Activated naive CD4-positive, alpha-beta T cell treated with anti-CD3 and anti-CD28 coated beads, Interleukin-2, amount 50 U/mL, for 16 hours (primary cell): ENCODE results near the gene CCNK.

Source experiments
- DNase-seq: peaks from one replicate; pipeline ENCODE4 v3.0.0-alpha.2; 2020

The CCNK gene

DNA sequence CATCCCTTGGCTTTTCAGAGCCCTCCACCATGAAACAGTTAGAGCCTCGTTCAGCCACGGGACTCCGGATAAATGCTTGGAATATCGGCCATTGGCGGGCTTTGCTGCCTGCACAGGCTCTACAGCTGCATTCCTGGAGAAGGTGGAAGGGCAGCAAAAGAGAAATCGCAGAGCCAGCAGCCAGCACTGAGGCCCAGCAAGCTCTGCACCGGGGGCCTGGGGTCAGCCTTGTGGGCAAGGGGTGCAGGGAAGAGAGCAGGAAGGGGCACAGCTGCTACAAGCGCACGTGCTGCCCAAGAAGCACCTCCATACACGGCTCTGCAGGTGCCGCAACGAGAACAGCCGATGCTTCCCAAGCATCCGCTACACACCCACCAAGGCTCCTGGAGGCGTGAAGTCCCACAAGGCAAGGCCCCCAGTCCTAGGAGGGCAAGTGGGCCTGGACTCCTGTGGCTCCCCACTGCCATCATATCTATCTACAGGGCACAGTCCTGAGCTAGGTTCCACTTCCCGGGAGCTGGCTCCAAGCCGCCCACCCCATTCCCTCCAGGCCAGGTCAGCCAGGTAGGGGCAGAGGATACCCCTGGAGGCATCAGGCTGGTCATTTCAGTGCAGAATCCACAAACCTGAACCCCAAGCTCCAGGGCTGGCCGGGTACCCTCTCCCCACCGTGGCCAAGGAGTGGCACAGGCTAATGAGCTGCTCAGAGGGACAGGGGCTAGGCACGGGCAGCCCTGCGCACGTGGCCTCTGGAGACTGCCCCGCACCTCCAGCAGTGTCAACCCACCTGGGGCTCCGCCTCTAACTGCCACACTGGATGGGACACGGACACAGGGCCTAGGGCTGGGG is 40.2 kb downstream of the CCNK start:
- DNase-seq, result no peak

DNA sequence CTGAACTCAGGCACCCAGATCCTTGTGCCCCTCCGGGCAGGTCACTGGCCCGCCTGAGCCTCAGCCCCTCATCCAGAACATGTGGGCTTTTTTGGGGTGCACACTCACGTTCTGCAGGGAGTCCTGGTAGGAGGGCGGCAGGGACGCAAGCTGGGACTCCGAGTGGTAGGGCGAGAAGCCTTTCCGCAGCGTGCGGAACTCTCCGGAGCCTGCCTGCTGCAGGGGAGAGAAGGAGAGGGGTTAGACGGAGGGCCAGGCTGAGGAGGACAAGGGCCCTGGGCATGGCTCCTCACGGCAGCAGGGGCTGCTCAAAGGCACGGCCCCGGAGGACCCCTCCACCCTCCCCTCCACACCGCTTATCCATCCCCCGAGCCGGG is 40.8 kb downstream of the CCNK start:
- DNase-seq, result no peak

- DNase-seq, result no peak
These were observed 41.3 kb downstream of the CCNK start for GRCh38 chr14:99522457-99522891.

- no peak for DNase-seq
These were observed 41.9 kb downstream of the CCNK start for GRCh38 chr14:99522934-99523703.

- no peak for DNase-seq
These were observed 42.5 kb downstream of the CCNK start for GRCh38 chr14:99523704-99524055.

- DNase-seq, result no peak
These were observed 43.0 kb downstream of the CCNK start for GRCh38 chr14:99524091-99524661.

DNA sequence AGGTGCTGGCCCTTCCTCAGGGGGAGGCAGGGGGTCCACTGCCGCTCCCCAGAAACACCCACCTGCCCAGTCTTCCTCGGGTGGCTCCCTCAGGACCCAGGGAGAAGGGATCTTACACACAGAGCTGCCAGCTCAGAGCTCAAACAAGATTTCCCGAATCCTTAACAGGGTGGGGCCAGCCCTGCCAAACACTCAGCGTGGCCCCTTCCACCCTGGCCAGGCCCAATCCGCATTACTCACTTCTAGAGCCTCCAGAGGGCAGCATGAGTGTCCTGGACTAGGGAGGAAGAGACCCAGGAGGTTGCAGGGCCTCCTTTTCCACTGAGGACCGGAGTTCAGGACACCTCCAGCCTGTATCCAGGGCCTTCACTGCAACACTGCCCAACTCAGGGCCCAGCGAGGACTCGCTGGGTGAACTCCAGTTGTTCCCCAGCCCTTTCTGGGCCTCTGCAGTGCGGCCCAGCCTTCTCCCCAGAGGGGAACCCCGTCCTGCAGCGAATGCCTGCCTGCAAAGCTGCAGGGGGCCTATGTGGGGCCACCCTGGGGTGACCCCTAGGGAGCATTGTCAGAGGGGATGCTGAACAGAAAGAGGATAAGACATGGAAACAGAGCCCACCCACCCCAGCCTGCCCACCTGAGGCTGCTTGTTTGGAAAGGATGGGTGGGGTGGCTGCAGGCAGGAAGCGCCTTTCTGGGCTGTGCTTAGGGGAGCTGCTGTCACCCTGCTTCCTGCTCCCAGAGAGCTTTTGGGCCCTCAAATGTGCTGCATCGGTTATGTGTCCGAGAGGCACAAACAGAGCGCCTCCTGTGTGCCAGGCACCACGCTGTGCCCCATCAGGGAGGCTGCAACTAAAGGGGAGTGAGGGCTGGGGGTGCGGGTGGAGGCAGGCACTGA is 43.8 kb downstream of the CCNK start:
- DNase-seq, result no peak

DNA sequence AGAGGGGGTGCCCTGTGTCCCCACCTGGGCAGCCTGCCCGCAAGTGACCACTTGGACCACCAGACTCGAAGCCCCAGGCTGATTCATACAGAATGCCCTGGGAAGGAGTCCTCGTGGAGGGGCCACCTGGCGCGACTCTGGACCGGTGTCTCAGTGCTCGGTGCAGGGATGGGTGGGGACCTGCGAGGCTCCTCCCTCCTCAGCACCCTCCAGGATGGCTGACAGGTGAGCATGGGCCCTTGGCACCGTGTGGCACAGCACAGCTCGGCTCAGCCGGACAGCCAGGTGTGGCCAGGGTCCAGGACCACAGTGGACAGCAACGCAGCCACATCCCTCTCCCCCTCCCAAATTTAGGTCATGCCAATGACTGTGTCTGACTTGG is 44.5 kb downstream of the CCNK start:
- DNase-seq, result no peak

- no peak for DNase-seq
These were observed 45.8 kb downstream of the CCNK start for GRCh38 chr14:99527026-99527425.

DNA sequence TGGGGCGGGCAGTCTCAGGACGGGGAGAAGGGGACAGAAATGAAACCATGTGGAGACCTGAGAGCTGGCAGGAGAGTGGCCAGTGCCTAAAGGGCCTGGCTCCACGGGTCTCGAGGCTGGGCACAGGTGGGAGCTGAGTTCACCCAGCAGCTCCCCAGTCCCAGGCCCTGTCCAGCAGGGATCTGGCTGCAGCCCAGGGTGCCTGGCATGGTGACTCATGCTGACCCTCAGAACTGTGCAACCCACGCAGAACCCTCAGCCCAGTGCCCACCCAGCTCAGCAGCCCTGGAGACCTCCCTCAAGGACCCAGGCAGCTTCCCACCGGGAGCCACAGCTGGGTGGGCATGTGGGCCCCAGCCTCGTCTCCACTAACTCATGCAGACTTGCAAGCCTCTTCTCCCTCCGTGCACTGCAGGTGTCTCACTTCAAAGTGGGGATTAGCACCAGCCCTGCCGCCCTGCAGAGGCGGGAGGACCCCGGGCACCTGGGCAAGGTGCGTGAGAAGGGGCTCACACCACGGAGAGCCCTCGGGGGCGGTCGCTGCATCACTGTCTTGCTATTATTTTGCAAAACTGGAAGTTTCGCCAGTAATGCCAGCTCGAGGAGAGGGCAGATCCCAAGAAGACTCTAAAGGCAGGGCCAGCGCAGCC is 46.3 kb downstream of the CCNK start:
- no peak for DNase-seq

GRCh38 chr14:99529899-99530298 is 48.7 kb downstream of the CCNK start:
- DNase-seq, result no peak

DNA sequence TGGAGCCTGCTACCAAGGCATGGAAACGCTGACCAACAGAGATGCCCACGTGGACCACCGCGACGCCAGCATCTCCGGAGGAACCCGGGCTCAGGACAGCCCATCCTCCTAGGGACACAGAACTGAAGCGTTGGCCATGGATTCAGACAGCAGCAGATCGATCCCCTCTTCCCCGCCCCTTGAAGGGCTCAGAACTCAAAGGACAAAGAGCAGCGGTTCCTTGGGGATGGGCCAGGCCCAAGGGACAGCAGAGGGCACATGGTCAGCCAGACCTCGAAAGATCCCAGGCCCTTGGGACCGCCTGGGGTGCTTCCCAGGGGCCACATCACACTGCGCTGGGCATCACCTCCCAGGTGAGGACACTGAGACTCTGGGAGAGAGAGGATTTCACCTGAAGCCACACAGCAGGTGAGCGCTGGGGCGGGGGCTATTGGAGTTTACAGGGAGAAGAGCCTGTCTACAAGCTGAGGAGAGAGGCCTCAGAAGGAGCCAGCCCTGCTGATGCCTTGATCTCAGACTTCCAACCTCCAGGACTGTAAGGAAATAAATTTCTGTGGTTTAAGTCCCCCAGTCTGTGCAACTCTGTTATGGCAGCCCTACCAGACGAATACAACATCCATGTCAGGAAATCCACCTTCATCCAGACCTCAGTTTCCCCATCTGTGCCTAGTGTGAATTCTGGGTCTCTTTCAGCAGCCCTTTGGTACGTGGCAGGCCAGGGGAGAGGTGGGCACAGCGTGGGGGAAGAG is 49.4 kb downstream of the CCNK start:
- no peak for DNase-seq

DNA sequence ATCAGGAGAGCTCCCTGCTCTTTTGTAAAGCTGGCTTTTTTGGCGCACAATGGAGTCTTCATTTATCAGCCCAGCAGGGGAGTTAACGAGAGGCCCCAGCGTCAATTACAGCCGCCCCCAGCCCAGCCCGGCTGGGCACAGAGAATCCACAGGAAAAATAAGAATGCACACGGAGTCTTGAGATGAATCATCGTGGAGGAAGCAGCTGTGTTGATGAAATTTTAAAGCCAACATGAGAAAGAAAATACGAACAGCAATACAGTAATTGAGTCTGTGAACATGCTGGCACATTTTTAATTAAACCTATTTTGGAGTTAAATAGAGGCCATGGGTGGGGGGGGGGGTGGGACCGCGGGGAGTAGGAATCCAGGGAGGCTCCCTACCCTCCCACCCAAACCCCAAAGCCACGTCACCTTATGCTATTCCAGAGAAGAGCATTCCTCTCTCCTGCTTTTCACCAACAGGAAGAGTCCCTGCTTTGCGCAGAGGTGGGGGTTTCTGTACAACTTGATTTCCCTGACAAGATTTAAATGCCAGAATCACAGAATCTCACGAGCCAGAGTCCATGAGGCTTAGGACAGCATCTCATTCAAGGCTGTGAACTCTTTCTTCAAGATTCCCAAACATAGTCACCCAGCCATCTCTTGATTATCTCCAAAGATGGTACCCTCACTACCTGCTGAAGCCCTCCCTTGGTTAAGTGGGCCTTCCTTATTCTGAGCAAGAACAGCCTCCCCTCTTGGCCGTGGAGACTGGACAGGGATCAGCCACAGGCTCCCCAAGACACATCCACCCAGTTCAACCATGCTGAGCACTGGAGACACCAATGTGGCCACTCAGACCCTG is 50.3 kb downstream of the CCNK start:
- no peak for DNase-seq

DNA sequence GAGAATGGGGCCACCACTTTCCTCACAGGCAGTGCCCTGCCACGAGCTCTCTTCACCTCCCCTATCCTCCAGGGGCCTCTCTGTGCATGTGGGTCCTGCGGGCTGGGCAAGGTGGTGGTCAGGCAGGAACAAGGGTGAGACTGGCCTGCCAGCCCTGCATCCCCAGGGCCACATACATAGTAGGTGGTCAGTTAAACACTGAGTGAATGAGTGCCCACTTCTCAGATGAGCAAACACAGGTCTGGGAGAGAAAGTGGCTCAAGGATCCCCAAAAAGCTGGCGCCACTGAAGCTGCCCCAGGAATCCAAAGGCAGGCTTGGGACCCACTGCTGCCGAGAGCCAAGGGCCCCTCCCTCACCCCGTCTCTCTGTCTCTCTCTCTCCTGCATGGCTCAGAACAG is 51.1 kb downstream of the CCNK start:
- no peak for DNase-seq

- no peak for DNase-seq
These were observed 53.1 kb downstream of the CCNK start for GRCh38 chr14:99534333-99534732.

GRCh38 chr14:99534863-99535262 is 53.7 kb downstream of the CCNK start:
- no peak for DNase-seq

- DNase-seq, result no peak
These were observed 54.2 kb downstream of the CCNK start for GRCh38 chr14:99535448-99535847.

GRCh38 chr14:99535908-99536778 is 54.9 kb downstream of the CCNK start:
- no peak for DNase-seq

GRCh38 chr14:99537399-99537798 is 56.2 kb downstream of the CCNK start:
- DNase-seq, result no peak

DNA sequence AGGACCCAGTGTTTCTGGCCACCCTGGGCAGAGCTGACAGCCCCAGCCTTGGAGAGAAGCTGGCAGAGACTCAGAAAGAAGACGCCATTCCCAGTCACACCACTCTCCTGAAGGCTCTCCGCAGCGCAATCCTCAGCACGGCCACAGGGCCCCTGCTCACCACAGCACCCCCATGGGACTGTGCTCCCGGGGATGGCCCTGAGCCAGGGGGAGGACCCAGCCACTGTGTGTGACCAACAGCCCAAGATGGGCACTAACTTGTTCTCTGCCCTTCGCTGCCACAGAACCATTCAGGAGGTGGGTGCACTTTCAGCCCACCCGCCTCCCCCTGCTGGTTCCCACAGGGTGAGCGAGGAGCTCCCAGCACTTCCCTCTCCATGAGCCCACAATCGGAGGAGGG is 57.1 kb downstream of the CCNK start:
- DNase-seq, result no peak
